B cell (primary cell): ENCODE results near the gene SLCO6A1.

Source experiments
- EZH2 ChIP-seq: IDR thresholded peaks from 2 replicates; pipeline ENCODE4 v1.6.1; 2012; ENCODE audit warnings: borderline replicate concordance, low read depth, mild to moderate bottlenecking, moderate library complexity, low read length; ENCODE audit not compliant: insufficient read depth, poor library complexity, severe bottlenecking
- TF ChIP-seq, protein P1 (sequence below): fragments of 200-600 bp; IDR thresholded peaks from one replicate; pipeline ENCODE4 v1.8.0; 2022; ENCODE audit warnings: antibody characterized with exemption, mild to moderate bottlenecking

DNA sequence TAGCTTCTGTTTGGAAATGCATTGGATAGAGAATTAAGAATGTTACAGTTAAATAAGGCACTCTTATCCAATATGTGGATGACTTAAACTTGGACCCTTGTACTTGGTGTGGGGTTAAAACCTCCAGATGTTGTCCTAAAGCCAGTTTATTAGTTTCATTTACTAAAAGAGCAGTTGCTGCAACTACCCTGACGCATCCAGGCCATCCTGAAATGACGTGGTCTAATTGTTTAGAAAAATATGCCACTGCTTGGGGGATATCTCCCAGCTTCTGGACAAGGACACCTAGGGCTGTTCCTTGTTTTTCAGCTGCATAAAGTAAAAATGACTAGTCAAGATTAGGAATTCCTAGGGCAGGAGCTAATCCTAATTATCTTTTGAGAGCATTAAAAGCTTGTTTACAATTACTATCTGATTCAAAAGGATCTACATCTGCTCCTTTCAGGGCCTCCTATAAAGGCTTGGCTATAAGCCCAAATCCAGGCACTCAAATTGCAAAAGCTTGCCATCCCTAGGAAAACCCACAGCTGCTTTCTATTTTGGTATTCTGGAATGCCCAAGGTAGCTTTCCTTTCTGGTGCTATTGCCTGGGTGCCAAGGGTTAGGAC lies 157.0 kb downstream of the SLCO6A1 start:
- TF ChIP-seq, protein P1, sequence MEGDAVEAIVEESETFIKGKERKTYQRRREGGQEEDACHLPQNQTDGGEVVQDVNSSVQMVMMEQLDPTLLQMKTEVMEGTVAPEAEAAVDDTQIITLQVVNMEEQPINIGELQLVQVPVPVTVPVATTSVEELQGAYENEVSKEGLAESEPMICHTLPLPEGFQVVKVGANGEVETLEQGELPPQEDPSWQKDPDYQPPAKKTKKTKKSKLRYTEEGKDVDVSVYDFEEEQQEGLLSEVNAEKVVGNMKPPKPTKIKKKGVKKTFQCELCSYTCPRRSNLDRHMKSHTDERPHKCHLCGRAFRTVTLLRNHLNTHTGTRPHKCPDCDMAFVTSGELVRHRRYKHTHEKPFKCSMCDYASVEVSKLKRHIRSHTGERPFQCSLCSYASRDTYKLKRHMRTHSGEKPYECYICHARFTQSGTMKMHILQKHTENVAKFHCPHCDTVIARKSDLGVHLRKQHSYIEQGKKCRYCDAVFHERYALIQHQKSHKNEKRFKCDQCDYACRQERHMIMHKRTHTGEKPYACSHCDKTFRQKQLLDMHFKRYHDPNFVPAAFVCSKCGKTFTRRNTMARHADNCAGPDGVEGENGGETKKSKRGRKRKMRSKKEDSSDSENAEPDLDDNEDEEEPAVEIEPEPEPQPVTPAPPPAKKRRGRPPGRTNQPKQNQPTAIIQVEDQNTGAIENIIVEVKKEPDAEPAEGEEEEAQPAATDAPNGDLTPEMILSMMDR, result no peak
- TF ChIP-seq EZH2, result no peak
